ENCODE measurements around the gene AKAP1.
"Not testable (repeated sequence)": the region's sequence is repeated elsewhere in the genome, so short reads cannot be mapped to it uniquely, and the experiment has no call there.

AKAP1 gene

GRCh38 chr17:57091186-57091618 is 6.2 kb downstream of the AKAP1 start:
- Histone ChIP-seq H3K4me1 (ENCODE audit: control insufficient read depth, insufficient read depth, low read length) (peaks cover 87% of the 10 kb centered on the region), H3K27me3 (ENCODE audit: control insufficient read depth in 1 of 2, insufficient read depth in 2 of 2, low read length in 2 of 2) (no peaks in the 10 kb centered on the region), H3K4me3 (ENCODE audit: low read length in 2 of 2) (peak overlapping the region; percentile 9 to 54), H3K36me3 (ENCODE audit: control insufficient read depth in 2 of 2, insufficient read depth in 2 of 2, low read length in 2 of 2) (no peaks in the 10 kb centered on the region), H3K27ac (ENCODE audit: low read length) (peak overlapping the region; percentile 99), H3K9me3 (ENCODE audit: control insufficient read depth in 2 of 2, low read length in 2 of 2) (no peaks in the 10 kb centered on the region), H3K9ac (ENCODE audit: low read length in 2 of 2) (peak overlapping the region; percentile 80 to 84)

DNA sequence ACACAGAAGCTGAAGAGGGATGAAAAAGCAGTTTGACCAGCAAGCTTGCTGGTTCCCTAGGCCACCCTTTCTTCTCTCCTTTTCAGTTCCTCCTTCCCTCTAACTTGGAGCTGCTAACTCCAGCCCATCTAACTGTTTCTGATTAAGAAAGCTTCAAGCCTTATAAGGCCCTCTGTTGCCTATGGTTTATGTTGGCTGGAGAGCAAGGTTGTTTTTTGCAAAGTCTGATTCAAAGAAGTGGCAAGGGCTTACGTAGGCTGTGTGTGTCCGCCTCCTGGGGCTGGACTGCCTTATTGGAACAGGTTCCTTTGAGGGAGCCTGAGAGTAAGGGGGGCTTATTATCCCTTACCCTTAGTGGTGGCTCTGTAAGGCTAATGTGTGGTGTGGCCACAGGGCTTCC is 7.1 kb downstream of the AKAP1 start:
- H3K36me3 ChIP-seq (ENCODE audit: control insufficient read depth in 2 of 2, insufficient read depth in 2 of 2, low read length in 2 of 2) = no peaks in the 10 kb centered on the region
- peak overlapping the region; percentile 80 to 87 for H3K9ac ChIP-seq (ENCODE audit: low read length in 2 of 2)
- H3K4me1 ChIP-seq (ENCODE audit: control insufficient read depth, insufficient read depth, low read length) = peaks cover 88% of the 10 kb centered on the region

GRCh38 chr17:57092779-57093178 is 7.7 kb downstream of the AKAP1 start:
- peaks cover 88% of the 10 kb centered on the region for H3K4me1 ChIP-seq (ENCODE audit: control insufficient read depth, insufficient read depth, low read length)
- H3K4me3 ChIP-seq (ENCODE audit: low read length in 2 of 2) = peak overlapping the region in 1 of 2 donors; percentile 44
- H3K9ac ChIP-seq (ENCODE audit: low read length in 2 of 2) = peak overlapping the region; percentile 58 to 87
- H3K36me3 ChIP-seq (ENCODE audit: control insufficient read depth in 2 of 2, insufficient read depth in 2 of 2, low read length in 2 of 2) = no peaks in the 10 kb centered on the region
- H3K27me3 ChIP-seq (ENCODE audit: control insufficient read depth in 1 of 2, insufficient read depth in 2 of 2, low read length in 2 of 2) = no peaks in the 10 kb centered on the region
- H3K27ac ChIP-seq (ENCODE audit: low read length) = peak overlapping the region; percentile 99
- no peaks in the 10 kb centered on the region for H3K9me3 ChIP-seq (ENCODE audit: control insufficient read depth in 2 of 2, low read length in 2 of 2)

More for the DNA sequence above, 7.1 kb downstream of the AKAP1 start:
- Histone ChIP-seq H3K4me3 (ENCODE audit: low read length in 2 of 2) (peak overlapping the region in 1 of 2 donors; percentile 44), H3K27ac (ENCODE audit: low read length) (peak overlapping the region; percentile 99), H3K27me3 (ENCODE audit: control insufficient read depth in 1 of 2, insufficient read depth in 2 of 2, low read length in 2 of 2) (no peaks in the 10 kb centered on the region), H3K9me3 (ENCODE audit: control insufficient read depth in 2 of 2, low read length in 2 of 2) (no peaks in the 10 kb centered on the region)

- H3K36me3 ChIP-seq (ENCODE audit: control insufficient read depth in 2 of 2, insufficient read depth in 2 of 2, low read length in 2 of 2) = no peaks in the 10 kb centered on the region
- no peaks in the 10 kb centered on the region for H3K9me3 ChIP-seq (ENCODE audit: control insufficient read depth in 2 of 2, low read length in 2 of 2)
- no peaks in the 10 kb centered on the region for H3K27me3 ChIP-seq (ENCODE audit: control insufficient read depth in 1 of 2, insufficient read depth in 2 of 2, low read length in 2 of 2)
- H3K4me1 ChIP-seq (ENCODE audit: control insufficient read depth, insufficient read depth, low read length) = peaks cover 72% of the 10 kb centered on the region
- H3K27ac ChIP-seq (ENCODE audit: low read length) = peak overlapping the region; percentile 99
- H3K4me3 ChIP-seq (ENCODE audit: low read length in 2 of 2) = peak overlapping the region in 1 of 2 donors; percentile 29
- H3K9ac ChIP-seq (ENCODE audit: low read length in 2 of 2) = no peak overlapping the region
These were observed 11.6 kb downstream of the AKAP1 start for GRCh38 chr17:57096472-57097202.

DNA sequence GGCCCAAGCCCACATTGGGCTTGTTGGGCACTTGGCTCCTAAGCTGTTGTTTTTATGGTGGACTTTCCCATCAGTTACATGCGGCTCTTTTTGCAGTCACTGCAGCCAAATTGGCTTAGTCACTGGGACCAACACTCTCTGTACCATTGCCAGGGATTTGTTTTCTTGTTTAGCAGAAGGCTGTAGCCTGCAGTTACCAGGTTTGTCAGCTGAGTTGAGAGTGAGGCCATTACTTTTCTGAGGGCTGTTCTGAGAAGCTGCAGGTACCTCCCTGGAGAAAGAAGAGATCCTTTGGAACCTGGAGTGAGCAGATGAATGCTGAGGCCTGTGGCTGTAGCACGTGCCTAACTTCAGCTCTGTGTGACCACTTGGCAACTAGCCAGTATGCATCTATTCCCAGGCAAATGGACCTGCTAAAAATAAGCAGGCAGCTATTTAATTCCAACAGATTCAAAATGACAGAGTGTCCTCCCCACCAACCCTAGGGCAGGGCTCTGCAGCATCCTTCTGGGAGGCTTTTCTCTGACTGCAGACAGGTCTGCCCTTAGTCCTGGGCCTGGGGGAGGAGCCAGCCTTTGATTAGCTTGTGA is 12.9 kb downstream of the AKAP1 start:
- no peaks in the 10 kb centered on the region for H3K36me3 ChIP-seq (ENCODE audit: control insufficient read depth in 2 of 2, insufficient read depth in 2 of 2, low read length in 2 of 2)
- H3K27ac ChIP-seq (ENCODE audit: low read length) = peak overlapping the region; percentile 76
- H3K9ac ChIP-seq (ENCODE audit: low read length in 2 of 2) = peak overlapping the region in 1 of 2 donors; percentile 40
- H3K9me3 ChIP-seq (ENCODE audit: control insufficient read depth in 2 of 2, low read length in 2 of 2) = no peaks in the 10 kb centered on the region
- H3K4me1 ChIP-seq (ENCODE audit: control insufficient read depth, insufficient read depth, low read length) = peaks cover 65% of the 10 kb centered on the region
- no peaks in the 10 kb centered on the region for H3K27me3 ChIP-seq (ENCODE audit: control insufficient read depth in 1 of 2, insufficient read depth in 2 of 2, low read length in 2 of 2)
- peak overlapping the region in 1 of 2 donors; percentile 35 for H3K4me3 ChIP-seq (ENCODE audit: low read length in 2 of 2)

- Histone ChIP-seq H3K4me3 (ENCODE audit: low read length in 2 of 2) (no peak overlapping the region), H3K36me3 (ENCODE audit: control insufficient read depth in 2 of 2, insufficient read depth in 2 of 2, low read length in 2 of 2) (no peaks in the 10 kb centered on the region), H3K9ac (ENCODE audit: low read length in 2 of 2) (peak overlapping the region in 1 of 2 donors; percentile 21), H3K27me3 (ENCODE audit: control insufficient read depth in 1 of 2, insufficient read depth in 2 of 2, low read length in 2 of 2) (no peaks in the 10 kb centered on the region), H3K4me1 (ENCODE audit: control insufficient read depth, insufficient read depth, low read length) (peaks cover 61% of the 10 kb centered on the region), H3K27ac (ENCODE audit: low read length) (peak overlapping the region; percentile 76), H3K9me3 (ENCODE audit: control insufficient read depth in 2 of 2, low read length in 2 of 2) (no peaks in the 10 kb centered on the region)
These were observed 14.1 kb downstream of the AKAP1 start for GRCh38 chr17:57099165-57099564.

DNA sequence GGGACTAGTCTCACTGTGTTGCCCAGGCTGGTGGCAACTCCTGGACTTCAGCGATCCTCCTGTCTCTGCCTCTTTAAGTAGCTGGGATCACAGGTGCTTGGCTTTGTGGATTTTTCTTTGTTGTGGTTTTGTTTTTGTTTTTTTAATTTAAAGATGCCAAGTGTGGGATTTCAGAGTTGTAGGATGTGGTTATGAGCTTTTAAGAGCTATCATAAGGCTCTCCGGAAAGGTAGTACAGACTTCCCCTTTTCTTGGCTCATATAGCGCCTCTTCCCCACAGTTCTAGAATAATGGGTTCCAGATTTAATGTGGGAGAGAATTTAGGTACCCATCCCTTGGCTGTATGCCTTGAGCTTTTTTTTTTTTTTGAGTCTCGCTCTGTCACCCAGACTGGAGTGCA is 17.1 kb downstream of the AKAP1 start:
- H3K9me3 ChIP-seq (ENCODE audit: control insufficient read depth in 2 of 2, low read length in 2 of 2) = no peaks in the 10 kb centered on the region
- H3K4me3 ChIP-seq (ENCODE audit: low read length in 2 of 2) = no peak overlapping the region
- H3K27ac ChIP-seq (ENCODE audit: low read length) = no peak overlapping the region
- H3K9ac ChIP-seq (ENCODE audit: low read length in 2 of 2) = no peak overlapping the region
- H3K27me3 ChIP-seq (ENCODE audit: control insufficient read depth in 1 of 2, insufficient read depth in 2 of 2, low read length in 2 of 2) = no peaks in the 10 kb centered on the region
- H3K4me1 ChIP-seq (ENCODE audit: control insufficient read depth, insufficient read depth, low read length) = peaks cover 50% of the 10 kb centered on the region
- H3K36me3 ChIP-seq (ENCODE audit: control insufficient read depth in 2 of 2, insufficient read depth in 2 of 2, low read length in 2 of 2) = peaks cover 8 to 14% of the 10 kb centered on the region in 2 donors

GRCh38 chr17:57102660-57103059 is 17.6 kb downstream of the AKAP1 start:
- H3K4me1 ChIP-seq (ENCODE audit: control insufficient read depth, insufficient read depth, low read length) = peaks cover 45% of the 10 kb centered on the region

DNA sequence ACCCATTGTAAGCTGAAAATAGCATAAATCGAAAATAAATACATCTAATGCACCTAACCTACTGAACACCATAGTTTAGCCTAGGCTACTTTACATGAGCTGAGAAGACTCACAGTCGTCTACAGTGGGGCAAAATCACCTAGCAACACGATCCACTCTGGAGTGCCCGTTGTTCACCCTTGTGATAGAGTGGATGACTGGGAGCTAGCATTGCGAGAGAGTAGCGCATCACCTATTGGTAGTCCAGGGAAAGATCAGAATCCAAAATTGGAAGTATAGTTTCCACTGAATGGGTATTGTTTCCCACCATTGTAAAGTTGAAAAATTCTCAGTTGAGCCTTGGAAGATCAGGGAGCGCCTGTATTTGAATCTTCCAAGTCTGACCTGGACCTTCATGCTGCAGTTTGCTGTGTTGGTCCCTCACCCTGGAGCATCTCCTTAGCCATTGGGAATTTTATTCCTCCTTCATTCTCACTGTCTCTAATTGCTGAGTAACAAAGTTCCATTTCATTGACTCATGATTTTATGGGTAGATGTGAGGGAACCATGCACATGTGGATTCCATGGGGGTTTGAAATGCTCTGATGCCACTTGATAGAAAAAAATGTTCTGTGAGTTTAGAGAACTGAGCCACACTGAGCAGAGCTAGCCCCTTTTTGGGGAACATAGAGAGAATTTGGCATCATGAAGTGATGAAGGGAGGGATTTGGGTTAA is 19.6 kb downstream of the AKAP1 start:
- Histone ChIP-seq H3K27me3 (ENCODE audit: control insufficient read depth in 1 of 2, insufficient read depth in 2 of 2, low read length in 2 of 2) (no peaks in the 10 kb centered on the region), H3K27ac (ENCODE audit: low read length) (no peak overlapping the region), H3K4me1 (ENCODE audit: control insufficient read depth, insufficient read depth, low read length) (peaks cover 43% of the 10 kb centered on the region), H3K4me3 (ENCODE audit: low read length in 2 of 2) (no peak overlapping the region), H3K9me3 (ENCODE audit: control insufficient read depth in 2 of 2, low read length in 2 of 2) (no peaks in the 10 kb centered on the region), H3K36me3 (ENCODE audit: control insufficient read depth in 2 of 2, insufficient read depth in 2 of 2, low read length in 2 of 2) (peaks cover 8 to 20% of the 10 kb centered on the region in 2 donors), H3K9ac (ENCODE audit: low read length in 2 of 2) (no peak overlapping the region)

More at GRCh38 chr17:57102660-57103059, 17.6 kb downstream of the AKAP1 start:
- H3K27me3 ChIP-seq (ENCODE audit: control insufficient read depth in 1 of 2, insufficient read depth in 2 of 2, low read length in 2 of 2); H3K27ac ChIP-seq (ENCODE audit: low read length); H3K9me3 ChIP-seq (ENCODE audit: control insufficient read depth in 2 of 2, low read length in 2 of 2); H3K9ac ChIP-seq (ENCODE audit: low read length in 2 of 2); H3K4me3 ChIP-seq (ENCODE audit: low read length in 2 of 2): not testable (repeated sequence)
- peaks cover 8 to 16% of the 10 kb centered on the region in 2 donors for H3K36me3 ChIP-seq (ENCODE audit: control insufficient read depth in 2 of 2, insufficient read depth in 2 of 2, low read length in 2 of 2)

DNA sequence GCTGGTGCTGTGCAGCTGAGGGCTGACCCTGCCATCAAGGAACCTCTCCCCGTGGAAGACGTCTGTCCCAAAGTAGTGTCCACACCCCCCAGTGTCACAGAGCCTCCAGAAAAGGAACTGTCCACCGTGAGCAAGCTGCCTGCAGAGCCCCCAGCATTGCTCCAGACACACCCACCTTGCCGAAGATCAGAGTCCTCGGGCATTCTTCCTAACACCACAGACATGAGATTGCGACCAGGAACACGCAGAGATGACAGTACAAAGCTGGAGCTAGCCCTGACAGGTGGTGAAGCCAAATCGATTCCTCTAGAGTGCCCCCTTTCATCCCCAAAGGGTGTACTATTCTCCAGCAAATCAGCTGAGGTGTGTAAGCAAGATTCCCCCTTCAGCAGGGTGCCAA is 20.5 kb downstream of the AKAP1 start:
- H3K4me3 ChIP-seq (ENCODE audit: low read length in 2 of 2) = no peak overlapping the region
- peaks cover 51% of the 10 kb centered on the region for H3K4me1 ChIP-seq (ENCODE audit: control insufficient read depth, insufficient read depth, low read length)
- H3K36me3 ChIP-seq (ENCODE audit: control insufficient read depth in 2 of 2, insufficient read depth in 2 of 2, low read length in 2 of 2) = peaks cover 8 to 20% of the 10 kb centered on the region in 2 donors
- H3K9ac ChIP-seq (ENCODE audit: low read length in 2 of 2) = no peak overlapping the region
- H3K27ac ChIP-seq (ENCODE audit: low read length) = no peak overlapping the region
- no peaks in the 10 kb centered on the region for H3K27me3 ChIP-seq (ENCODE audit: control insufficient read depth in 1 of 2, insufficient read depth in 2 of 2, low read length in 2 of 2)
- H3K9me3 ChIP-seq (ENCODE audit: control insufficient read depth in 2 of 2, low read length in 2 of 2) = no peaks in the 10 kb centered on the region
